Right renal cortex interstitium (tissue), 3 donors: ENCODE results near the gene NEU1. TPM values are rescaled to one million over a fixed set of nuclear protein-coding genes. Genes with fewer than 3 reads are reported as not detected.
"Not testable (repeated sequence)": the region's sequence is repeated elsewhere in the genome, so short reads cannot be mapped to it uniquely, and the experiment has no call there.

Source experiments
- DNase-seq, 3 donors: peaks; one replicate each; pipeline ENCODE4 v3.0.0-alpha.2; 2013; ENCODE audit warnings: low read depth in 3 of 3, low spot score in 2 of 3
- polyA plus RNA-seq, 3 donors: library from polyadenylated mRNA; unstranded; fragments of 120-200 nt; gene quantifications; one replicate each; pipeline ENCODE4 v1.2.1, GENCODE V29; 2013; ENCODE audit not compliant: insufficient read length in 3 of 3

The NEU1 gene
- polyA plus RNA-seq, 3 donors: 69.0 to 89.7 (median 77.5) TPM

DNA sequence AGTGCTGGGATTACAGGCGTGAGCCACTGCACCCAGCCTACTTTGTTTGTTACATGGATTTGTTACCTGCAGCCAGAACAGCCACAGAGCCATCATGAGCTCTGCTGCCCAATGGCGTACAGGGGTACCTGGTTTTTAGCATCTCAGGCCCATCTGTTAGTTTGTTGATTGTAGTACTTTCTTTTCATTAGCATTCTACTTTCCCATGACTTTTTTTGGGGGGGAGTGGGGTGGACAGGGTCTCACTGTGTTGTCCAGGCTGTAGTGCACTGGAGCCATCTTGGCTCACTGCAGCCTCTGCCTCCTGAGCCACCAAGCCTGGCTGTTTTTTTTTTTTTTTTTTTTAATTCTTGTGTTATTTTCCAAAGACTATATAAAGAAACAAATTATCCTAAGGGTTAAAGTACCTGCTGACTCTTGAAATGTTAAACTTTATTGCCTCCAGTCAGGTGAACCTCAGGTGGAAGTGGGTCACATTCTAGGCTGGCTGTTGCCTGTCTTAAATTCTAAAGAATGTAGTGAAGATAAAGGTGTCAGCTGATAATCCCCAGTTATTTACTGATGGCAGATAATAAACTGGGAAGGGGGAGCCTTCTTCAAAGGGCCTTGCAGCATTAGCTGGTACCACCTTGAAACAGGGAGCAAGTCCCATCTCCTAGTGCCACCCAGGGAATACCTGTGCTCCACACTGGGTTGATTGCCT is 15.2 kb downstream of the NEU1 start:
- no peak for DNase-seq

DNA sequence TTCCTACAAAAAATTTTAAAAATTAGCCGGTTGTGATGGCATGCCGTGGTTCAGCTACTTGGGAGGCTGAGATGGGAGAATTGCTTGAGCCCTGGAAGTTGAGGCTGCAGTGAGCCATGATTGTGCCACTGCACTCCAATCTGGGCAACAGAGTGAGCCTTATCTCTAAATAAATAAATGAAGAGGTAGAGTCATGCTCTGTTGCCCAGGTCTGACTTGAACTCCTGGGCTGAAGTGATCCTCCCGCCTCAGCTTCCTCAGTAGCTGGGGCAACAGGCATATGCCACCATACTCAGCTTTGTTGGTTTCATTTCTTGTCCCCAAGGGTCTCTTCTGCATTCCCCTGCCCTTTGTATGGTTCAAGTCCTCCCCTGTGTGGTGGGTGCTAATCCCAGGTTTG is 18.1 kb downstream of the NEU1 start:
- DNase-seq: no peak

DNA sequence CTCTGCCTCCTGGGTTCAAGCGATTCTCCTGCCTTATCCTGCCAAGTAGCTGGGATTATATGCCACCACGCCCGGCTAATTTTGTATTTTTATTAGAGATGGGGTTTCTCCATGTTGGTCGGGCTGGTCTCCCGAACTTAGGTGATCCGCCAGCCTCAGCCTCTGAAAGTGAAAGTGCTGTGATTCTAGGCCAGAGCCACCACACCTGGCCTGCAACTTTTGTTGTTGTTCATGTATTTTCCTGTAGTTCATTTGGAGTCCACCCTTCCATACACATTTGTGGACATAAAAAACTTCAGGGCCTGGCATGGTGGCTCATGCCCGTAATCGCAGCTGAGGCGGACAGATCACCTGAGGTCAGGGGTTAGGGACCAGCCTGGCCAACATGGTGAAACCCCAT is 20.6 kb downstream of the NEU1 start:
- no peak for DNase-seq

DNA sequence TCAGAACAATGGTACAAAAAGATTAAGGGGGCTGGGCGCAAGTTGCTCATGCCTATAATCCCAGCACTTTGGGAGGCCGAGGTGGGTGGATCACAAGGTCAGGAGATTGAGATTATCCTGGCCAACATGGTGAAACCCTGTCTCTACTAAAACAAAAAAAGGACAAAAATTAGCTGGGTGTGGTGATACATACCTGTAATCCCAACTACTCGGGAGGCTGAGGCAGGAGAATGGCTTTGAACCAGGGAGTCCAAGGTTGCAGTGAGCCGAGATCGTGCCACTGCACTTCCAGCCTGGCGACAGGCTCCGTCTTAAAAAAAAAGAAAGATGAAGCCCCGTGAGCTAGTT is 22.9 kb downstream of the NEU1 start:
- DNase-seq: not testable (repeated sequence)

DNA sequence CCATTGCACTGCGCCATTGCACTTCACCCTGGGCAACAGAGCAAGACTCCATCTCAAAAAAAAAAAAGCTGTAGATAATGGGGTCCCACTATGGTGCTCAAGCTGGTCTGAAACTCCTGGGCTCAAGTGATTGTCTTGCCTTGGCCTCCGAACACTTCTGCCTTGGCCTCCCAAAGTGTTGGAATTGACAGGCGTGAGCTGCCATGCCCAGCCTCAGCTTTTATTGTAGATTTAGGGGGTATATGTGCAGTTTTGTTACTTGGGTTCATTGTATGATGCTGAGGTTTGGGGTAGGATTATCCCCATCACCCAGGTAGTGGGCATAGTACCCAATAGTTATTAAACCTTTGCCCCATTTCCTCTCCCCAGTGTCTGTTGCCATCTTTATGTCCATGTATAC is 23.7 kb downstream of the NEU1 start:
- no peak for DNase-seq

DNA sequence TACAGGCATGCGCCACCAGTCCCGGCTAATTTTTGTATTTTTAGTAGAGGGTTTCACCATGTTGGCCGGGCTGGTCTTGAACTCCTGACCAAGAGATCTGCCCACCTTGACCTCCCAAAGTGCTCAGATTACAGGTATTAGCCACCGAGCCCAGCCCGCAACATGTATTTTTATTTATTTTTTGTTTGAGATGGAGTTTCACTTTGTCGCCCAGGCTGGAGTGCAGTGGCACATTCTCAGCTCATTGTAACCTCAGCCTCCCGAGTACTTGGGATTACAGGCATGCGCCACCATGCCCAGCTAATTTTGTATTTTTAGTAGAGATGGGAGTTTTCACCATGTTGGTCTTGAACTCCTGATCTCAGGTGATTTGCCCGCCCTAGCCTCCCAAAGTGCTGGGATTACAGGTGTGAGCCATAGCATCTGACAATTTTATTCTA is 24.5 kb downstream of the NEU1 start:
- not testable (repeated sequence) for DNase-seq

DNA sequence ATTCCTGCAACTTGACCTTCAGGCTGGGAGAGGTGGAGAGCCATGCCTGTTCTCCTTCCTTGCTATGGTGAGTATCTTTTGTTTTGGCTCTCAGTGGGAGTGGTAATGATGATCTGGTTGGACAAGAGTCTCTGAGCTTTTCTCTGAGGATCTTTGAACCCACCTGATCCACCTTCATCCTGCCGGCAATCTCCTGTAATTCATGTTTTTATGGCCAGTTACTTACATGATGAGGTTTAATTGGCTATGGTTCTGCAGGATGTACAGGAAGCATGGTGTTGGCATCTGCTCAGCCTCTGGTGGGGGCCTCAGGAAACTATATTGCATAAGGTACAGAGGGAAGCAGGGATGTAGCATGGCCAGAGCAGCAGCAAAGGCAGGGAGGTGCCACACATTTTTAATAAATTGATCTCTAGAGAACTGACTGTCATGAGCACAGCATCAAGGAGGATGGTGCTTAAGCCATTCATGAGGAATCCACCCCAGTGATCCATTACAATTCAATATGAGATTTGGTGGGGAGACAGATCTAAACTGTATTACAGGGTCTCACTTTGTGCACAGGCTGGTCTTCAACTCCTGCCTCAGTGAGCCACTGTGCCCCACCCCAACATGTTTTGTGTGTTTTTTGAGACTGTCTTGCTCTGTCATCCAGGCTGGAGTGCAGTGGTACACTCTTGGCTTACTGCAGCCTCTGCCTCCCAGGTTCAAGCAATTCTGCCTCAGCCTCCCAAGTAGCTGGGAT is 25.1 kb downstream of the NEU1 start:
- DNase-seq: no peak

DNA sequence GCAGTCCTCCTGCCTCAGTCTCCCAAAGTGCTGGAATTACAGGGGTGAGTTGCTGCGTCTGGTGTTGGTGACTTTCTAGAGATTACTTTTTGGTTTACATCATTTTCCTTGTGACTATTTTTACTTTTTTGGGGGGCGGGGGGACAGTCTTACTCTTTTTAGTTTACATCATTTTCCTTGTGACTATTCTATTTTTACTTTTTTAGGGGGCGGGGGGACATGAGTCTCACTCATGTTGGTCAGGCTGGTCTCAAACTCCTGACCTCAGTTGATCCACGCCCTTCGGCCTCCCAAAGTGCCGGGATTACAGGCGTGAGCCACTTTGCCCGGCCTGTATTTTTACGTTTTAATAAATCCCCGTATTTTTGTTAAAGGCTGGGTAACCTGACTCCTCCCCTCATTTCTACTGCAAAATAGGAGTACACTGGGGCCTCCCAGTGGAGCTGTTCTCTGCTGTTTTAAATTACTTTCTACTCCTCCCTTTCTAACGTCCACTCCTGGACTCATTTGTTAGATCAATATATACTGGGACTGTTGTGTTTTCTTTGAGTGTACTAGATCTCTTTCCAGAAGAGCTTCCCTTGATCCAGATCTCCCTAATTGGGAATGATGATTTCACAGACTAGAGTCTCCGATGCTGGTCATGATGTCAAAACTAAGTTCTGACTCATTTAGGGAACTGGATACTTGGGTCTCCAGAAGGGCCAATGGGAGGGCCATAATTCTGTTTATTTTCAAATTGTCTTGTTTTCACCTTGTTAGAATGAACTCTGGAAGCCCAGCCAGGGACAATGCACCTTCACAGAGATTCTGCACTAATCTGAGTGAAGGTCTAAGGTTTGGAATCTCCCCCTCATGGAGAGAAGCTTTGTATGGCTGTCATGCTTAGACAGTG is 25.9 kb downstream of the NEU1 start:
- DNase-seq: no peak

DNA sequence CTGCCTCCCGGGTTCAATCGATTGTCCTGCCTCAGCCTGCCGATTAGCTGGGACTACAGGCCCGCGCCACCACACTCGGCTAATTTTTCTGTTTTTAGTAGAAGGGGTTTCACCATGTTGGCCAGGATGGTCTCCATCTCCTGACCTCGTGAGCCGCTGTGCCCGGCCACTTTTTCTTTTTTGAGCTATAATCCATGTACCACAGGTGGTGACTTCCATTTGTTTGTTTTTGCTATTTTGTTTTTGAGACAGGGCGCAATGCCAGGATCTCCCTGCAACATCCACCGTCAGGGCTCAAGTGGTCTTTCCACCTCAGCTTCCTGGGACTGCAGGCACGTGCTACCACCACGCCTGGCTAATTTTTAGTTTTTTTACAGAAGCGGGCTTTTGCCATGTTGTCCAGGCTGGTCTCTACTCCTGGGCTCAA is 26.6 kb downstream of the NEU1 start:
- DNase-seq: no peak

DNA sequence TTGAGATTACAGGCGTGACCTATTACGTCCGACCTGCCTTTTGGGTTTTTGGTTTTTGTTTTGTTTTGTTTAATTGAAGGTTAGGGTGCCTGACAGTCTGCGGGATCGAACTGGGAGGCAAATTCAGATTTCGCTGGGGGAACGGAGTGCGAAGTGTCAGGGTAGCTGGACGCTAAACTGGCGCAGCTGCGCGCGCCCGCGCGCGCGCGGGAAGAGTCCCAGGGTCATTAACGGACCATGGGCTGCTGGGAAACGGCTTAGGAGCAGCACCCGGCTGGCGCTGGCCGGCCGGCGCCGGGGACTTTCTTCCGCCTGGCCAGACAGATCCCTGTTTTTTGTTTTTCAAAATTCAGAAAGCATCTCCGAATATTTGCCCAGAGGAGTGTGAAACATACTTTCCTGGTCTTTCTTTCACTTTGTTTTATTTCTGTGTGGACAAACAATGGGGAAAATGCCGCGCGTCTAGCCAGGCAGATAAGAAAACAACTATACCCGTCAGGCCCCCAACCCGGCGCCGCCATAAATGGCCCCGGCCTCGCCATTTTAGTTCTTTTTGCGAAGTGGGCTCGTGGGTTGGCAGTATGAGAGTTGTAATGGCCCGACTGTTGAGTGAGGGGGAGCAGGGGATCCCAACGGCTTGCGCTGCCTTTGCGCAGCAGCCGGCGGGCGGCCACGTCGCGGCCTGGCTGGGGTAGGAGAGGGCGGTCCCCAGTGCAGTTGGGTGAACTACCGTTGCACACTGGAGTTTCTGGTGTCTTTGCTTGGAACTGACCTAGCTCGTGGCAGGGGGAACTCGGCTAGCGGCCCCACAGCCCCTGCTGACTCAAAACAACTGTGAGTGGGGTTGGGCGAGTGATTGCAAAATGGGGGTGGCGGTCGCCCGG is 28.0 kb downstream of the NEU1 start:
- DNase-seq: peak; percentile 85 to 94 (median 90)

DNA sequence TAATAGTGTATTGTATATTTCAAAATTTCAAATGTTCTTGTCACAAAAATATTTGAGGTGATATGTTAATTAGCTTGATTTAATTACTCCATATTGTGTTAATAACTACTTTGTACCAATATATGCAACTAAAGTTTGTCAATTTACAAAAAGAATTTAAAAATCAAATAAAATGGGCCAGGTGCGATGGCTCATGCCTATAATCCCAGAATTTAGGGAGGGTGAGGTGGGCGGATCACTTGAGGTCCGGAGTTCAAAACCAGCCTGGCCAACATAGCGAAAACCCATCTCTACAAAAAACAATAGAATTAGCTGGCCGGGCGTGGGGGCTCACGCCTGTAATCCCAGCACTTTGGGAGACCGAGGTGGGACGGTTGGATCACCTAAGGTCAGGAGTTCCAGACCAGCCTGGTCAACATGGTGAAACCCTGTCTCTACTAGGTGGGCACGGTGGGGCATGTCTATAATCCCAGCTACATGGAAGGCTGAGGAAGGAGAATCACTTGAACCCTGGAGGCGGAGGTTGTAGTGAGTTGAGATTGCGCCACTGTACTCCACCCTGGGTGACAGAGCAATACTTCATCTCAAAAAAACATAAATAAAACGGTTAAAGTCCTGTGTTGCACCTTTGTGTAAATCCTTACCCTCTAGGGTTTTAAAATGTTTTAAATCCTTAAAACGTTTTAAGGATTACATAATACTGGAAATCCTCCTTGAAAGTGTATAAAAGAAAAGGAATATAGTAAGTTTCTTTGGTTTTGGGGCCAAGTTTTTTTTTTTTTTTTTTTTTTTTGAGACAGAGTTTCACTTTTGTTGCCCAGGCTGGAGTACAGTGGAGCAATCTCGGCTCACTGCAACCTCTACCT is 31.0 kb downstream of the NEU1 start:
- DNase-seq: no peak

DNA sequence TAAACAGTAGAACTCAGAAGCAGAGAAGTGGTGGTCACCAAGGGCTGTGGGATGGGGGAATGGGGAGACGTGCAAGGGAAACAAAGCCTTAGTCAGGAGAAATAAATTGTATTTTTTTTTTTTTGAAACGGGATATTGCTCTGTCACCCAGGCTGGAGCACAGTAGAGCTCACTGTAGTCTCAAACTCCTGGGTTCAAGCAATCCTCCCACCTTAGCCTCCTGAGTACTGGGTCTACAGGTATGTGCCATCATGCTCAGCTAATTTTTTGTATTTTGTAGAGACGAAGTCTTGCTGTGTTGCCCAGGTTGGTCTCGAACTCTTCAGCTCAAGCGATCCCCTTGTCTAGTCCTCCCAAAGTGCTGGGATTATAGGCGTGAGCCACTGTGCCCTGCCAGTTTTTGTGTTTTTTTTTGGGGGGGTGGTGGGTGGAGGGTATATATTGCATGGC is 31.7 kb downstream of the NEU1 start:
- no peak for DNase-seq

DNA sequence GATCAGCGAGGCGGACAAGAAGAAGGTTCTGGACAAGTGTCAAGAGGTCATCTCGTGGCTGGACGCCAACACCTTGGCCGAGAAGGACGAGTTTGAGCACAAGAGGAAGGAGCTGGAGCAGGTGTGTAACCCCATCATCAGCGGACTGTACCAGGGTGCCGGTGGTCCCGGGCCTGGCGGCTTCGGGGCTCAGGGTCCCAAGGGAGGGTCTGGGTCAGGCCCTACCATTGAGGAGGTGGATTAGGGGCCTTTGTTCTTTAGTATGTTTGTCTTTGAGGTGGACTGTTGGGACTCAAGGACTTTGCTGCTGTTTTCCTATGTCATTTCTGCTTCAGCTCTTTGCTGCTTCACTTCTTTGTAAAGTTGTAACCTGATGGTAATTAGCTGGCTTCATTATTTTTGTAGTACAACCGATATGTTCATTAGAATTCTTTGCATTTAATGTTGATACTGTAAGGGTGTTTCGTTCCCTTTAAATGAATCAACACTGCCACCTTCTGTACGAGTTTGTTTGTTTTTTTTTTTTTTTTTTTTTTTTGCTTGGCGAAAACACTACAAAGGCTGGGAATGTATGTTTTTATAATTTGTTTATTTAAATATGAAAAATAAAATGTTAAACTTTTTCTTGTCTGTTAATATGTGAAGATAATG is 32.9 kb downstream of the NEU1 start:
- peak in 1 of 3 donors; percentile 76 for DNase-seq

DNA sequence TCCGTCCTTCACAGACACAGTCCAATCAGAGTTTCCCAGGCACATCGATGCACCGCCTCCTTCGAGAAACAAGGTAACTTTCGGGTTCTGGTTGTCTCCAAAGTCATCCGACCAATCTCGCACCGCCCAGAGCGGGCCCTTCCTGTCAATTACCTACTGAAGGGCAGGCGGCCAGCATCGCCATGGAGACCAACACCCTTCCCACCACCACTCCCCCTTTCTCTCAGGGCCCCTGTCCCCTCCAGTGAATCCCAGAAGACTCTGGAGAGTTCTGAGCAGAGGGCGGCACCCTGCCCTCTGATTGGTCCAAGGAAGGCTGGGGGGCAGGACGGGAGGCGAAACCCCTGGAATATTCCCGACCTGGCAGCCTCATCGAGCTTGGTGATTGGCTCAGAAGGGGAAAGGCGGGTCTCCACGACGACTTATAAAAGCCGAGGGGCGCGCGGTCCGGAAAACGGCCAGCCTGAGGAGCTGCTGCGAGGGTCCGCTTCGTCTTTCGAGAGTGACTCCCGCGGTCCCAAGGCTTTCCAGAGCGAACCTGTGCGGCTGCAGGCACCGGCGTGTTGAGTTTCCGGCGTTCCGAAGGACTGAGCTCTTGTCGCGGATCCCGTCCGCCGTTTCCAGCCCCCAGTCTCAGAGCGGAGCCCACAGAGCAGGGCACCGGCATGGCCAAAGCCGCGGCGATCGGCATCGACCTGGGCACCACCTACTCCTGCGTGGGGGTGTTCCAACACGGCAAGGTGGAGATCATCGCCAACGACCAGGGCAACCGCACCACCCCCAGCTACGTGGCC is 35.1 kb downstream of the NEU1 start, which contains the start of gene HSPA1B:
Gene HSPA1B (plus strand): TSS at position 453 of the 794 bp plus-strand sequence. CDS start 213 bp downstream, at position 666.
- peak; percentile 95 to 99 (median 99) for DNase-seq

DNA sequence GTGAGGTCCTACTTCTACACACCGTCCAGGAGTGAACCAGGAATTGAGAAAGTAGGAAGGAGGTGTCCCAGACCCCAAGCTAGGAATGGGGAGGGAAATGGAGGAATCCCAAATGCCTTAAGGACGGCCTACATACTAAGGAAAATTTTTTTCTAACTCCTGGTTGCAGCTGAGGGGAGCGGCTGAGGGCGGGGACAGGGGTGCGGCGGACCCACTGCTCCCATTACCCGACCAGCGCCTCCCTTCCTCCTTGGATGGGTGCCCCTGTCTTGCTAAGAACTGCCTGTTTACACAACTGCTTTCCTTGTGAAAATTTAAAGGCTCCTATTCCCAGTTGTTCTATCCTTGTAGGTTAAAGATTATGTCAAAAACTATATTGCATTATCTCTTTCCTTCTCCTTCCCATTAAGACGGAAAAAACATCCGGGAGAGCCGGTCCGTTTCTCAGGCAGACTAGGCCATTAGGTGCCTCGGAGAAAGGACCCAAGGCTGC is 35.8 kb downstream of the NEU1 start:
- no peak for DNase-seq

DNA sequence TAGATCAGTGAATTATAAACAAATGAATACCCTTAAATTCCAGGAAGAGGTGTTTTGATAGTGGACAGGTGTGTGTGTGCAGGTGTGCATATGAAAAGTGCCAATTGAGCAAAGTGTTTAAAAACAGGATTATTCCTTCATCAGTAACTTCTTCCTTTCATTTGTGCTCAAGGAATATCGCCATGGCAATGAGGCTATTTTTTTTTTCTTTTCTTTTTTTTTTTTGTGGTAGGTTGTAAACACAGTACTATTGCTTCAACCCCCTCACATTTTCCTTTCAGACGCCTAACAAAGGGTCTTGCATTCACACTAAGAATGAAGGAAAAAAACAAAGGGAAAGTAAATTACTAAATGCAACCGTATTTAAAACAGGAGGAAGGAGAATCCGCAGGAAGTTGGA is 37.1 kb downstream of the NEU1 start:
- DNase-seq: no peak

DNA sequence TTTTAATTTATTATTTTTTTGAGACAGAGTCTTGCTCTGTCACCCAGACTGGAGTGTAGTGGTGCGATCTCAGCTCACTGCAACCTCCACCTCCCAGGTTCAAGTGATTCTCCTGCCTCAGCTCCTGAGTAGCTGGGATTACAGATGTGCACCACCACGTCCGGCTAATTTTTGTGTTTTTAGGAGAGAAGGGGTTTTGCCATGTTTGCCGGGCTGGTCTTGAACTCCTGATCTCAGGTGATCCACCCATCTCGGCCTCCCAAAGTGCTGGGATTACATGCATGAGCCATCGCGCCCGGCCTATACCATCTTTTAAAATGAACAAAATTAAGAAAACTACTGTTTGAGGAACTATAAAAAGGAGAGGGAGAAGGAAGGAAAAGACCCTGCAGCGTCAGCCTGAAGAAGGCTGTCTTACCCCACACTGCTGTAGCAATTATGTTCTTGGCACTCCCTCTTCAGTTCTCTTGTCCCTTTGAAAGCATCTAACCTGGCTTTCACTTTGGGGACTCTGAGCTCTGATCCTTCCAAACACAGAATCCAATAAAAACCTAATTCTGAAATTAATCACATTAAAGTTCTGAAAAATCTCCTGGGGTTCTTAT is 38.9 kb downstream of the NEU1 start:
- DNase-seq: not testable (repeated sequence)
